Measurements from ENCODE around the gene S100B.
A peak's percentile ranks its signal among the peaks of the same experiment; 100 is the strongest.
"Not testable (repeated sequence)": the region's sequence is repeated elsewhere in the genome, so short reads cannot be mapped to it uniquely, and the experiment has no call there.

The S100B gene

DNA sequence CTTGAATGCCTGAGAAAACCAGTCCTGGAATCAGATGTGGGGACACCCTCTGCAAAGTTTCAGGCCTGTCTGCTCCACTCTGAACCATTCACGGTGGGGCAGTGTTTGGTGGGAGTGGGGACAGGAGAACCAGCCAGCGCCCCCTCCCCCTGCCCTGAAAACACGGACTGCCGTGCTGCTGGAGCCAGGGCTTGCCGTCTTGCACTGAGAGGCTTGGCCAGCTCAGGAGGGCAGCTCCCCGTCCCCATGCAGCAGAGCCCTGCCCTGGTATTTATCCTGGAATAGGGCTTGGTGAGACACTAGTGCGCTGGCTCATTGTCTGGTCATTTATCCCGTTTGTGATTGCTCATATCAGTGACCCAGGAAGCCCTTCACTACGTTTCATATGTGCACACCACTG lies 3.9 kb downstream of the S100B start:
- DNase-seq (ENCODE audit: low read depth), result no peak

DNA sequence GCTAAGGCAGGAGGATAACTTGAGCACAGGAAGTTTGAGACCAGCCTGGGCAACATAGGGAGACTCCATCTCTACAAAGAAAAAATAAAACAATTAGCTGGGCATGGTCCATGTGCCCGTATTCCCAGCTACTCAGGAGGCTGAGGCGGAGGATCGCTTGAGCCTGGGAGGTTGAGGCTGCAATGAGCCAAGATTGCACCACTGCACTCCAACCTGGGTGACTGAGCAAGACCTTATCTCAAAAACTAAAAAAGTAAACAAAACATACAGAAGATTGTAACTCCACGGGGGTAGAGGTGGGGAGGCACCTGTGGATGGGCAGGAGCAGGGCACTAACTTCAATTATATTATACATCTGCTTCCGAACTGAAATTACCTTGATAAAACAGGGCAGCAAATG lies 4.6 kb downstream of the S100B start:
- DNase-seq (ENCODE audit: low read depth), result no peak

DNA sequence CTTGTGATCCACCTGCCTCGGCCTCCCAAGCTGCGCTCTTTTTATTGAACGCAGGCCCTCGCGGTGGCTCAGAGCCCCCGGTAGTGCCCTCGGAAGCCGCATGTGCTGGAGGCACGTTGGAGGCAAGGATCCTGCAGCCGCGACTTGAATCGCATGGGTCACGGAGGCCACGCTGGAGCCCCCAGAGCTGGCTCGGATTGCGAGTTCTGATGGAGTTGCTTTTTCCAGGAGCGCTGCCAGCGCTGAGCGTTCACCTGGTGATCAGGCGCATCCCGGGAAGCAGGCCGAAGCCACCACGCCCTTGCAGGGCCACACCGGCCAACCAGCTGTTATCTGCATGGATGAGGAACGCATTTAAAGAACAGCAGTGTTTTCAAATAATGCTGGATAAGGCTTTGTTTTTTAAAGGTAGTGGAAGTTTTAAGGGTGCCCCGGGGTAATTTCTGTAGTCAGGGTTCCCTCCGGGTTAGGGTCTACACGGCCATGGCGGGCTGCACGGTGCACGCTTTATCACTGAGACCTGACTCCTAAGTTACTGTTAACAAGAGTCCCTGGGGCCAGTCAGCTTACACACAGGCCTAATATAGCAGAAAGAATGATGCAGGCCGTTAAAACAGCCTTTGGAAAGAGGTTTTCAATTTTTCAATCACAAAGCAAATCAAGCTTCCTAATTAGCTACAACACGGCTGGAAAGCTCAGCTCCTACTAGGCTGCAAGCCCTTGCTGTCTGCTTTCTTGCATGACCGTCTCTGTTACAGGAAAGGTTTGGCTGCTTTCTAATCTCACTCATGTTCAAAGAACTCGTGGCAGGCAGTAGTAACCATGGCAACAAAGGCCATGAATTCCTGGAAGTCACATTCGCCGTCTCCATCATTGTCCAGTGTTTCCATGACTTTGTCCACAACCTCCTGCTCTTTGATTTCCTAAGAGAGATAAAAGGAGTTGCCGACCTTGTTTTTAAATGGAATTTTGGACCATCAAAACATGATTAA lies 6.0 kb downstream of the S100B start:
- peak; percentile 78 for DNase-seq (ENCODE audit: low read depth)

DNA sequence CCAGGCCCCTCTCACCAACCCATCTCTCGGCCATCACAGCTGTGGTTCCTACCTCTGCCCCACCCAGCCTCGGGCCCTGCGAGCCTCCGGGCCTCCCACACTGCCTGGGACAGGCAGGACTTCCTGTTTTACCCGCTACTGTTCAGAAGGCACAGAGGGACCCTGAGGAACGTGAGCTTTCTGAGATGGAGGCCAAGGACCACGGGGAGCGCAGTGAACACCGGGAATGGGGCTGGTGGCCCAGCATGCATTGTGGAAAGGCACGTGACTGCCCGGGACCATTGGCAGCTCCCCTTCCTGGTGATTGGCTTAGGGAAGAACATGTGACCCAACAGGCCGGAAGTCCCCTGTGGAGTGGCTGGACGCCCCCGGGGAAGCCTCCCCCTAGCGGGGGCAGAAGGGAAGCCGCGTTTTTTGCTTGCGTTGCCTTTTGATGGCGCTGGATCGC lies 7.0 kb downstream of the S100B start:
- no peak for DNase-seq (ENCODE audit: low read depth)

DNA sequence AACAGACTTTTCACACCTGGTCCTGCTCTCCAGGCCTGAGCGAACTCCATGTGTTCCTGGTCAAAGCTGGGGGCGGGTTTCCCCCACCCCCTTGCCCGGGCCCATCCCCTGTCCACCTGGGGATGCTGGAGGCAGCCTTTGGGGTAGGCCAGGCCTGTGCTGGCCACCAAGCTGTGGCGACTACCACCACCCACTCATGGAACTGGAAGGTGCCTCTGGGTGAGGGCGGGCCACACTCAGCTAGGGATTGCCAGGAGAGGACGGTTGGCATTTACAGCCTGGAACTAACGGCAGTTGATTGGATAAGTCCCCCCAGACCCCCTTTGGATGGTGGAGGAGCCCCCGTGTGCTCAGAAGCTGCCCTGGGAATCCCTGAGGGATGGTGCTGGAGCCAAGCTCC lies 7.9 kb downstream of the S100B start:
- DNase-seq (ENCODE audit: low read depth), result no peak

DNA sequence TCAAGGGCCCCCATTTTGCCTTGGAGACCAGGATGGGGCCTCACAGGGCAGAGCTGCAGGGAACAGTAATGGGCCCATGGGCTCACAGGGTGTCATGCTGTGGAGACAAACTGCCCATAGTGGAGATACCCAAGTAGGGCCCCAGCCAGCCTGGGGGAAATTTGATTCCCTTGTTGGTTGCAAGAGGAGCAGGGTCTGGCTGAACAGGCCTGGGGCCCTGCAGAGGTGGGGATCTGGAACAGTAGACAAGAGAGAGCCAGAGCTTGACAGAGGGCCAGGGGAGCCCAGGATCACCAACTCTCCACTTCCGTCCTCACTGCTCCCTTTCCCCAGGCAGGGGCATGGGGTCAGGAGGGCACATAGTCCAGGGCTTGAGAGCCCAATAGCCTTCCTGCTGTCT lies 8.7 kb downstream of the S100B start:
- DNase-seq (ENCODE audit: low read depth), result no peak

DNA sequence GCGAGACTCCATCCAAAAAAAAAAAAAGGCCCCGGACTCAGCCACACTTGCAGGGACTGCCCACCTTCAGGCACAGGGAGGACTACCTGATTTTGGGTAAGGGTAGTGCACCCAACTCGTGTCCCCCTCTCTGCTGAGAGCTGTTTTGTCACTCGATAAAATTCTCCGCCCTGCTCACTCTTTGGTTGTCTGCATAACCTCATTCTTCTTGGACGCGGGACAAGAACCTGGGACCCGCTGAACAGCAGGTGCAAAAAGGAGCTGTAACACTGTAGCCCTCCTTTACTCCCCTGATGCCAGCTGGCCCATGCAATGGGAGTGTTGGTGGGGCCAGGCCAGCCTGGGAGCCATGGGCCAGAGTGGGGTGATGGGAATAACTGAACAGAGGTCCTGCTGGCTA lies 10.6 kb downstream of the S100B start:
- DNase-seq (ENCODE audit: low read depth), result no peak

DNA sequence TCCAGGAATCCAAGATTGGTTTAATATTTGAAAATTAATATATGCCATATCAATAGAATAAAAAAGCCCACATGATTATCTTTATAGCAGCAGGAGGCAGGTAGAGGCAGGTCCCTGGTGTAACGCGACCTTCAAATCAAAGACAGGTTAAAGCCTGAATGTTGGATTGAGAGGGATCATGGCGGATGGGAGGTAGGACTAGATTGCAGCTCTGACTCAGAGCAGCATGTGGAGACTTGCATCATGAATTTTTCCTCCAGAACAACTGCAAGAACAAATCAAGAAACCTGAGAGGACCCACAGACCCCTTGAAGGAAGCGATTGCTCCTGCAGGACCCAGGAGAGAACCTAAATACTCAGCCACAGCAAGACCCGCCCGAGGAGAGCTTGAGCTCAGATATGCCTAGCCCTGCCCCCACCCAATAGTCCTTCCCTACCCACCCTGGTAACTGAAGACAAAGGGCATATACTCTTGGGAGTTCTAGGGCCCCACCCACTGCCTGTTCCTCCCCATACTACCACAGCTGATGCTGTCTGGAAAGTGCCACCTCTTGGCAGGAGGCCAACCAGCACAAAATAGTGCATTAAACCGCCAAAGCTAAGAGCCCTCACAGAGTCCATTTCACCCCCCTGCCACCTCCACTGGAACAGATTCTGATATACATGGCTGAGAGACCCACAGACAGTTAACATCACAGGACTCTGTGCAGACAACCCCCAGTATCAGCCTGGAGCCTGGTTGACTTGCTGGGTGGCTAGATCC lies 19.5 kb downstream of the S100B start:
- no peak for DNase-seq (ENCODE audit: low read depth)

DNA sequence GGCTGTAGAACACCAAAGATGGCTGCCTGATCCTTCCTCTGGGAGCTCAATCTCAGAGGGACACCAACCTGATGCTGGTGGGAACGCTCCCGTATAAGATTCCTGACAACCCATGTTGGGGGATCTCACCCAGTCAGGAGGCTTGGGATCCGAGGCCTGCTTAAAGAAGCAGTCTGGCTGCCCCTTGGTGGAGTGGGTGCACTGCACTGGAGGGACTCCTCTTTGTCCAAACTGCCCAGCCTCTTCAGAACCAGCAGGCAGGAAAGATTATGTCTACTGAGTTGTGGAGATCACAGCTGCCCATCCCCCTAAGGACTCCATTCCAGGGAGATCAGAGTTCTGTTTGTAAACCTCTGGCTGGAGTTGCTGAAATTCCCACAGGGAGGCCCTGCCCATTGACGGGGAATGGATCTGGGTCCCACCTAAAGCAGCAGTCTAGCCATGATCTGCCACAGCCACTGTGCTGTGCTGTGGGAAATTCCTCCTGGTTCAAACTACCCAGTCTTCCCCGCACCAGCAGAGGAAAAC lies 23.0 kb downstream of the S100B start:
- DNase-seq (ENCODE audit: low read depth), result no peak

DNA sequence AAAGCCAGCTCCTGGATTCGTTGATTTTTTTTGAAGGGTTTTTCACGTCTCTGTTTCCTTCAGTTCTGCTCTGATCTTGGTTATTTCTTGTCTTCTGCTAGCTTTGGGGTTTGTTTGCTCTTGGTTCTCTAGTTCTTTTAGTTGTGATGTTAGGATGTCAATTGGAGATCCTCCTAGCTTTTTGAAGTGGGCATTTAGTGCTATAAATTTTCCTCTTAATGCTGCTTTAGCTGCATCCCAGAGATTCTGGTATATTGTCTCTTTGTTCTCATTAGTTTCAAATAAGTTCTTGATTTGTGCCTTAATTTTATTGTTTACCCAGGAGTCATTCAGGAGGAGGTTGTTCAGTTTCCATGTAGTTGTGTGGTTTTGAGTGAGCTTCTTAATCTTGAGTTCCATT lies 25.5 kb downstream of the S100B start:
- not testable (repeated sequence) for DNase-seq (ENCODE audit: low read depth)

DNA sequence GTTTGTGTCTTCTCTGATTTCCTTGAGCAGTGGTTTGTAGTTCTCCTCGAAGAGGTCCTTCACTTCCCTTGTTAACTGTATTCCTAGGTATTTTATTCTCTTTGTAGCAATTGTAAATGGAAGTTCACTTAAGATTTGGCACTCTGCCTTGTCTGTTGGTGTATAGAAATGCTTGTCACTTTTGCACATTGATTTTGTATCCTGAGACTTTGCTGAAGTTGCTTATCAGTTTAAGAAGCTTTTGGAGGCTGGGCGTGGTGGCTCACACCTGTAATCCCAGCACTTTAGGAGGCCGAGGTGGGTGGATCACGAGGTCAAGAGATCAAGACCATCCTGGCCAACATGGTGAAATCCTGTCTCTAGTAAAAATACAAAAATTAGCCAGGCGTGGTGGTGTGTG lies 27.1 kb downstream of the S100B start:
- DNase-seq (ENCODE audit: low read depth), result not testable (repeated sequence)

DNA sequence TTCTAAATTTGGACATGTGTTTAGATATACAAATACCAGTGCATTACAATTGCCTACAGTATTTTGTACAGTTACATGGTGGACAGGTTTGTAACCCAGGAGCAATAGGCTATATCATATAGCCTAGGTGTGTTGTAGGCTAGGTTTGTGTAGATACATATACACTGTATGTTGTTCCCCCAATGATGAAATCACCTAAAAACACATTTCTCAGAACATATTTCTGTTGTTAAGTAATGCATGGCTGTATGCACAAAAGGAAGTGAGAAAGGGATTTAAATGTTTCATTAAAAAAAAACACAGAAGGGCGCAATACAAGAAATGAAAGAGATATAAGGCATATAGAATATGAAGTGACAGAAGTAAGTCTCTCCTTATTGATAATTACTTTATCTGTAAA lies 32.0 kb downstream of the S100B start:
- DNase-seq (ENCODE audit: low read depth), result no peak

DNA sequence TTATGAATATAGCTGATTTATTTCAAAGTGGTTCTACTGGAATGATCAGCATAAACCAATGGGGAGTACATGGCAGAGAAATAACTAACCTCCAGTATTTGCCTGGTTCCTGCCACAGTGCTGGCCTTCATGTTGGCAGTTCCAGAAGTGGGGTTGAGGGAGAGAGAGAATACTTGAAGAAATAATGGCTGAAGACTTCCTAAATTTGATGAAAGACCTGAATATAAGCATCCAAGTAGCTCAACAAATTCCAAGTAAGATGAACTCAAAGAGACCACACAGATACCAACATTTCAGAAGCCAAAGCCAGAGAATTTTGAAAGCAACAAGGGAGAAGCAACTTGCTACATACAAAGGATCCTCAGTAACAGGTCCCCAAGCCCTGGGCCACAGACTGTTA lies 34.3 kb downstream of the S100B start:
- no peak for DNase-seq (ENCODE audit: low read depth)

DNA sequence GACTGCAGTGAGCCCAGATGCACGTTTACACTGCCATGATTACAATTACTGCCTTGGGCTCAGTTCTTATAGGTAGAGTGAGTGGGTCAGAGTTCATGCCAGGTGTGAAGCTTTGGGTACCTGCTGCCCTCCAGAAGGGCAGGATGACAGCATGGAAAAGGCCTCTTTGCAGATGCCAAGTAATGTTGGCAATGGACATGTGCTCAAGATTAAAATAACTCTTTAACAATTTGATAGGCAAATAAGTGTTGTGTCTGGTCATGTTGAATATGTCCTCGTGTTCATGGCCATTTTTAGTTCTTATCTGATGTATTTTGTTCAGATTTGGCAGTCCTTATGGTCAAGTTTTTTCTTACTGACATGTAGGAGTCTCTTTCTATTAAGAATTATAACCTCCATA lies 34.8 kb downstream of the S100B start:
- DNase-seq (ENCODE audit: low read depth), result no peak

DNA sequence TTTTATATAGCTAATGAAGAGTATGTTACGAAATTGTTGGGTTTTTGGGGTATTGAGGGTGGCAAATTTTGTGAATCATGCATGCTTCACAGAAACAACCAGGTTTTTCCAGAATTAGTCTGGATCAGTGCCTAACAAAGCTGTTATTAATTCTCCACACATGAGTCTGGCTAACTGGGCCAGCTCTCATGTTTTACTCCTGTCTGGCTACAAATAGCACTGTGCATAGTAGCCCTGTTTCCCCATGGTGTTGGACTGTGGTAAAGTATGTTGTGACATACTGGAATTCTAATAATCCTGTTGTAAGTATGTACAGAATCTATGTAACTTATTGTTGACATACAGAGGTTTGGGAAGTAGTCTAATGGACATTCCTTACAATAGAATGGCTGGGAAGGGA lies 35.8 kb downstream of the S100B start:
- no peak for DNase-seq (ENCODE audit: low read depth)

DNA sequence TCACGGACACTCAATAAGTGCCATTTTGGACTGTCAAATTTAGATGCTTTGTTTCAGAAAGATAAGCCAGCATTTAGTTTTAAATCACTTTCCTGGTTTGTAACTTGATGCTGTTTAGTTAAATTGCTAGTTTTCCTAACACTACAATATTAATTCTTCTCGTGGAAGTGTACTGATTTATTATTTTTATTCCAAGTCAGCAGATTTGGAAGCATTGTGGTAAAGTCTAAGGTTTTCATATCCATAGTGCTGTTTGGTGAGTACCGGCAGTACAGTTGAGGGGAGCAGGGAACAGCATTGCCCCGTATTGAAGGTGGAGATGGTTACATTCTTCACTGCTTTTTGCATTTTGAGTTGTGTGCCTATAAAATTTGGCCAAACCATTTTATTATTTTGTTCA lies 36.3 kb downstream of the S100B start:
- DNase-seq (ENCODE audit: low read depth), result no peak

DNA sequence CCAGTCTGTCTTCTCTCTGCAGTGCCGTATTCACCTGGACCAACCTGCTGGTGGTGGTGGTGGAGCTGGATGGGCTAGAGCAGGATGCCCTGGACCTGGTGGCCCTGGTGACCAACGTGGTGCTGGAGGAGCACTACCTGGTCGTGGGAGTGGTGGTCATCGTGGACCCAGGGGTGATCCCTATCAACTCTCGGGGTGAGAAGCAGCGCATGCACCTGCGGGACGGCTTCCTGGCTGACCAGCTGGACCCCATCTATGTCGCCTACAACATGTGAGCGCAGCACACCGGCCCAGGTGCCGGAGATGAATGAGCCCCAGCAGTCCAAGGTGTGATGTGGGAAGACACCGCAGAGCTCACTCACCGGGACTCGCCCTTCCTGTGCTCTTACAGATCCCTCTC lies 37.5 kb downstream of the S100B start:
- DNase-seq (ENCODE audit: low read depth), result no peak

DNA sequence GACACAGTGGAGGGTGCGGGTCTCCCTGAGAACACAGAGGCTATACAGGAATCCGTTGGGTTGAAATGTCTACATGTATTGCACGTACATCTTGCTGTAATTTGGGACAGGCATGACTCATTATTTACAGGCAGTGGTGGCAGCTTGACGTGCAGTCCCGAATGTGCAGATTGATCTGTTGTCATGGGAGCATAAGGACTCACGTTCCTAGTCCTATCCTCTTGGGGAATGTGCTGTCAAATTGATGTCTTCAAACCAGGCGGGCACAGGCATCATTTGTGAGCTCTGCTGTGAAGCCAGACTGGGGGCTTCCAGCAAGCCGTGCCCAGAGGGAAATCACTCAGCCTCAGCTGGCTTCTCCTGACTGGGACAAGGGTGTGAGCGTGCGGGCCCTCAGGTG lies 40.5 kb downstream of the S100B start:
- DNase-seq (ENCODE audit: low read depth), result no peak

DNA sequence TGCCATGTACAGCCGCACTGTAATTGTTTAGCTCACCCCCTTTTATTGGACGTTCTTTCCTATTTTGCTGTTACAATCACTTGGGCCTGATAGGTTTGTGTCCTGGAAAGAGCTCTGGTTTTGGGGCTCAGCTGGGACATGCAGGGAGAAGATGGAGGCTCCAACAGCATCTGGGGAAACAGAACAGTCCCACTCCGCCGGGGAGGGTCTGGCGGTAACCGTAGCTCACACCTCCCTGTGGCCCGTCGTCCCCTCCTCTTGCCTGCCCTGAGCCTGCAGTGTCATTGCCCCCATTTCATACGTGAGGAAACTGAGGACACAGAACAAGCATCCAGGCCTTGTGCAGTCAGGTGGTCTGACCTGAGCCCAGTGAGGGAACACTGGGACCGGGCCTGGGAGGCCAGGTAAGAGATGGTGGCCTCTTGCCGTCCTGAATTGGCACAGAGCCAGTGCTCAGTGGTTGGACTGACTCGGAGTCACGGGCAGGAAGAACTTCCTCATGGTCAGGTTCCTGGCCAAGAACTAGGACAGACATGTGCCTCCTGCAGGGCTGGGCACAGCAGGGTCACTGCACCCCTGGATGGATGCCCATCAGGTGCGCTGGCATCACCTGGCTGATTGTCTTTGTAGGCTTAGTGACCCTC lies 41.8 kb downstream of the S100B start:
- DNase-seq (ENCODE audit: low read depth), result no peak

DNA sequence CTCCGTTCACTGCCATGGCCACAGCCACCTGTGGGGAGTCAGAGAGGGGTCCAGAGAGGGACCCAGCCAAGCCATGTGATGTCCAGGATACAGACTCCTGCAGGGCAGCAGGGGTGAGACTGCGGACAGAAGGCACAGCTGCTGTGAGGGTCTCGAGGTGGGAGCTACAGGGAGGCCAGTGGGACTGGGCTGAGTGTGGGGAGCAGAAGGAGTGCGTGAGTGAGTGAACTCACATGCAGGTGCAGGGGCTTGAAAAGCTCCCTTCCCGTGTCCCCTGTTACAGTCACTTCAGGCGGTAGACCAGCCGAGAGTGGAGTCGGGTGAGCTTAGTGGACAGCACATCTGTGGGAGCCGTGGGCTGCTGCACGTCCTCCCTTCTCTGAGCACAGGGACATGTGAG lies 42.4 kb downstream of the S100B start:
- DNase-seq (ENCODE audit: low read depth), result no peak

DNA sequence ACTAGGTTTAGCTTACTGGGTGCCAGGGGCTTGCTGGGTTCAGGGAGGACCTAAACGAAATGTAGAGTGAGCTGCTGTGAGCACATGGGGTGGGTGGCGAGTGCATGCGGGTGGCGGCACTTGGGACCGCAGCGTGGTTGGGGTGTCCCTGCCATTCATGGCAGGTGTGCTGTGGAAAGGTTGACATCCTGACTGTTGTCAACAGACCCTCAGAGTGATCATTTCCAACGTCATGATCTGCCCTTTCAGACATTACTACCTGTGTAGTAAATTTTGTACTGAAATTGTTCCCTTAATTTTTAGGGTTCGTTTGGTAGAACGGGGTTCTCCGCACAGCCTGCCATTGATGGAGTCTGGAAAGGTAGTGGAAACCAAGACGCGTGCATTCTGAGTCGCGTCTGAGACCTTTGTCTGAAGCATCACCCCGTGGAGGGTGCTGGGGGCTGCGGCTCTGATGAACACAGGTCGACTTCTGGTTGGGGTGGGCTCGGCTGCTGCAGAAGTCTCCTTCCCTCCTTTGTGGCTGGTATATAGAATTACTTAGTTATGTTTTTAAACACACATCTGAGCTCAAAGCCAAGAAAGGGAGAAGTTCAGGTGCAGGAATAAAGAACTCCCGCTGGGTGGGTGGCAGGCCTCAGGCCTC lies 43.3 kb downstream of the S100B start:
- no peak for DNase-seq (ENCODE audit: low read depth)
